GM15510 (cell line): ENCODE data around the gene CHKA.

Experiments
- POLR2A ChIP-seq: IDR thresholded peaks from 3 replicates; pipeline ENCODE4 v1.6.1; 2011; ENCODE audit warnings: borderline replicate concordance; ENCODE audit not compliant: insufficient read length; ENCODE audit errors: extremely low read depth

CHKA gene

GRCh38 chr11:68048681-68049508, 72.3 kb downstream of the CHKA start:
- no peak for TF ChIP-seq POLR2A

GRCh38 chr11:68047437-68048290, 73.5 kb downstream of the CHKA start:
- TF ChIP-seq POLR2A: no peak

GRCh38 chr11:68044898-68045351, 76.3 kb downstream of the CHKA start:
- TF ChIP-seq POLR2A: no peak

- TF ChIP-seq POLR2A: no peak
Measured at GRCh38 chr11:68044145-68044813, 76.9 kb downstream of the CHKA start.

- no peak for TF ChIP-seq POLR2A
Measured at GRCh38 chr11:68043349-68044144, 77.6 kb downstream of the CHKA start.

GRCh38 chr11:68043029-68043348, 78.2 kb downstream of the CHKA start:
- TF ChIP-seq POLR2A: no peak

- no peak for TF ChIP-seq POLR2A
Measured at GRCh38 chr11:68042219-68043028, 78.8 kb downstream of the CHKA start.

GRCh38 chr11:68041617-68042218, 79.5 kb downstream of the CHKA start:
- TF ChIP-seq POLR2A: no peak

- TF ChIP-seq POLR2A: no peak
Measured at GRCh38 chr11:68040957-68041591, 80.1 kb downstream of the CHKA start.

GRCh38 chr11:68040101-68040956, 80.9 kb downstream of the CHKA start:
- no peak for TF ChIP-seq POLR2A

- peak; percentile 26 for TF ChIP-seq POLR2A
Measured at GRCh38 chr11:68039526-68040086, 81.6 kb downstream of the CHKA start.

GRCh38 chr11:68038718-68039525, 82.3 kb downstream of the CHKA start, which contains the start of gene TCIRG1:
TSS of gene TCIRG1 (plus strand) at chr11:68039025. CDS start at chr11:68041272, 2,247 bp downstream.
- peak; percentile 93 for TF ChIP-seq POLR2A
